Activated gamma-delta T cell treated with anti-CD3 and anti-CD28 coated beads, Interleukin-2, amount 50 U/mL, for 16 hours (primary cell): ENCODE results near the gene MYL11.
"Not testable (repeated sequence)": the region's sequence is repeated elsewhere in the genome, so short reads cannot be mapped to it uniquely, and the experiment has no call there.

Experiments used
- DNase-seq: peaks from one replicate; pipeline ENCODE4 v3.0.0-alpha.2; 2020; ENCODE audit warnings: low read depth

Gene MYL11

DNA sequence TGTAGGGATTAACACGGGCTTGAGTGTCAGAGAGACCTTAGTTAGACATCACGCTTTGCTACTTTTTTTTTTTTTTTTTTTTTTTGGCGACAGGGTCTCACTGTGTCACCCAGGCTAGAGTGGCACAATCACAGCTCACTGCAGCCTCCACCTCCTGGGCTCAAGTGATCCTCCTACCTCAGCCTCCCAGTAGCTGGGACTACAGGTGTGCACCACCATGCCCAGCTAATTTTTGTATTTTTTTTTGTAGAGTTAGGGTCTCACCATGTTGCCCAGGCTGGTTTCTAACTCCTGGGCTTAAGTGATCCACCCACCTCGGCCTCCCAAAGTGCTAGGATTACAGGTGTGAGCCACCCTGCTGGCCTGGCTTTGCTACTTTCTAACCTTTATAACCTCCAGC lies 22.0 kb downstream of the MYL11 start:
- not testable (repeated sequence) for DNase-seq

DNA sequence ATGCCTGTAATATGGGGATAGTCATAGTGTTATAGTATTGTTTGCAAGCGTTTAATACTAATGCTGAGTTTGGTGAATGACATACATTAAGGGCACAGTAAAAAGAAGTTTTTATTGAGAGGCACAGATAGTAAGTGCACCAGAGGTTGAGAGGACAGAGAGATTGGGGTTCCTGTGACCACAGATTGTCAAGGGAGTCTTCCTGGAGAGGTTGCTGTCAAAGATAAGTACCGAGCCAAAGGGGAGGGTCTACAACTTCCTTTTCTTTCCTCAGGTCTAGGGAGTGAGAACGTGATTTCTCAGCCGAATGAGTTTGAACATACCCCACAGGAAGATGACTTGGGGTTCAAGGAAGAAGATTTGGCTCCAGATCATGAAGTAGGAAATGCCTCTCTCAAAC lies 22.5 kb downstream of the MYL11 start:
- DNase-seq = no peak

DNA sequence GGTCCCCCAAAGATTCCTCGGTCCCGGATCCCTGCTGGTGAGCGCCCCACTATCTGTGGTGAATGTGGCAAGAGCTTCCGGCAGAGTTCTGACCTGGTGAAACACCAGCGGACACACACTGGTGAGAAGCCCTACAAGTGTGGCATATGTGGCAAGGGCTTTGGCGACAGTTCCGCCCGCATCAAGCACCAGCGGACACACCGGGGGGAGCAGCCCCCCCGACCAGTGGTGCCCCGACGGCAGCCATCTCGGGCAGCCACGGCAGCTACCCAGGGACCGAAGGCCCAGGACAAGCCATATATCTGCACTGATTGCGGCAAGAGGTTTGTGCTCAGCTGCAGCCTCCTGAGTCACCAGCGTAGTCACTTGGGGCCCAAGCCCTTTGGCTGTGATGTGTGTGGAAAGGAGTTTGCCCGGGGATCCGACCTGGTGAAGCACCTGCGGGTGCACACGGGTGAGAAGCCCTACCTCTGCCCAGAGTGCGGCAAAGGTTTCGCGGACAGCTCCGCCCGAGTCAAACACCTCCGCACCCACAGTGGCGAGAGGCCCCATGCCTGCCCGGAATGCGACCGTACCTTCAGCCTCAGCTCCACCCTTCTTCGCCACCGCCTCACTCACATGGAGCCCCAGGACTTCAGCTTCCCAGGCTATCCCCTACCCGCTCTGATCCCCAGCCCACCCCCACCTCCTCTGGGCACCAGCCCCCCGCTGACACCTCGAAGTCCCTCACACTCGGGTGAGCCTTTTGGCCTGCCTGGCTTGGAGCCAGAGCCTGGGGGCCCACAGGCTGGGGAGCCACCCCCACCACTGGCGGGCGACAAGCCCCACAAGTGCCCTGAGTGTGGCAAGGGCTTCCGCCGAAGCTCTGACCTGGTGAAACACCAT lies 23.4 kb downstream of the MYL11 start:
- DNase-seq = no peak

DNA sequence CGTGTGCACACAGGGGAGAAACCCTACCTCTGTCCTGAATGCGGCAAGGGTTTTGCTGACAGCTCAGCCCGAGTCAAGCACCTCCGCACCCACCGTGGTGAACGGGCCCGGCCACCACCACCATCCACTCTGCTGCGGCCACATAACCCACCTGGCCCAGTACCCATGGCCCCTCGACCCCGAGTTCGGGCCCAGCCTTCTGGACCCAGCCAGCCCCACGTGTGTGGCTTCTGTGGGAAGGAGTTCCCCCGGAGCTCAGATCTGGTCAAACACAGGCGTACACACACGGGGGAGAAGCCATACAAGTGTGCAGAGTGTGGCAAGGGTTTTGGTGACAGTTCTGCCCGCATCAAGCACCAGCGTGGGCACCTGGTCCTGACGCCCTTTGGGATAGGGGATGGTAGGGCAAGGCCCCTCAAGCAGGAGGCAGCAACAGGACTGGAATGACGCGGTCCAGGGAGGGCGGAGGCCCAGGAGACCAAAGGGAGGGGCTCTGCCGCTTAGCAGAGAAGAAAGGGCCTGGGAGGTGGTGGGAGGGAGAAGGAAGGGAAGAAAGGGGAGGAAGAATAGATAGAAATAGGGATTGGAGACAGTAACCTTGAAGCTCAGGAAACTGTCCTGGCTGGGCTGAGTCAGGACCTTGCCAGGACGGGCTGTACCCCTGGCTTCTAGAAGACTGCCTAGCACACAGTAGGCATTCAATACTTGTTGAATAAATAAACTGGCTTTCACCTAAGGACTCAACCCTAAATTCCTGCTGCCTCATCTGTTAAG lies 24.2 kb downstream of the MYL11 start:
- no peak for DNase-seq

DNA sequence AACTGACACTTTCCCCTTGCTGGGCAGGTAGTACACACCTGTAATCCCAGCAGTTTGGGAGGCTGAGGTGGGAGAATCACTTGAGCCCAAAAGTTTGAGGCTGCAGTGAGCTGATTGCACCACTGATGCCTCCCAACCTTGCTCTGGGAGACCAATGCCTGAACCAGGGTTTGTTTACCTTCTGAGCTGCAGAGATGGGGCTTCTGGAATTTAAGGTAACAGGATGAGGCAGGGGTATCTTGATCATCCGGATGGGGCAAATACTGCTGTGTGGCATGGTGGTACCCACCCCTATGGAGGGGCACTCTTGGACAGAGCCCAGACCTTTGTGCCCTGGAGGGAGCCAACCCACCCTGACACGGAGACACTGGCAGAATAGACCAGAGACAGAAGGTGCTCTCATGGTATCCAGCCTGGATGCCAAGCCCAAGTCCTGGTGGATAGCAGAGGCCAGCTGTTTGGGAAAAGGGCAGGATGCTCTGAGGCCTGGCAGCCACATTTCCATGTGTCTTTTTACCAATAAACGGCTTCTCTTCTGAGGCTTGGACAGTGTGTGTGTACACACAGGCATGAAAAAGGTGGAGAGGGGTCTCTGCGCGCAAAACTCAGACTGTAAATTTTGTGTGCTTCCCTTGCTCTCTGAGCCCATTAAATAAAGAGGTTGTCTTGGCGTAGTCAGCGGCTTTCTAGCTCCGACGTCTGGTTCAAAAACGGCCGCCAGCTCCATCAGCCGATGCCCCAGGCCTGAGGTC lies 25.0 kb downstream of the MYL11 start:
- no peak for DNase-seq

DNA sequence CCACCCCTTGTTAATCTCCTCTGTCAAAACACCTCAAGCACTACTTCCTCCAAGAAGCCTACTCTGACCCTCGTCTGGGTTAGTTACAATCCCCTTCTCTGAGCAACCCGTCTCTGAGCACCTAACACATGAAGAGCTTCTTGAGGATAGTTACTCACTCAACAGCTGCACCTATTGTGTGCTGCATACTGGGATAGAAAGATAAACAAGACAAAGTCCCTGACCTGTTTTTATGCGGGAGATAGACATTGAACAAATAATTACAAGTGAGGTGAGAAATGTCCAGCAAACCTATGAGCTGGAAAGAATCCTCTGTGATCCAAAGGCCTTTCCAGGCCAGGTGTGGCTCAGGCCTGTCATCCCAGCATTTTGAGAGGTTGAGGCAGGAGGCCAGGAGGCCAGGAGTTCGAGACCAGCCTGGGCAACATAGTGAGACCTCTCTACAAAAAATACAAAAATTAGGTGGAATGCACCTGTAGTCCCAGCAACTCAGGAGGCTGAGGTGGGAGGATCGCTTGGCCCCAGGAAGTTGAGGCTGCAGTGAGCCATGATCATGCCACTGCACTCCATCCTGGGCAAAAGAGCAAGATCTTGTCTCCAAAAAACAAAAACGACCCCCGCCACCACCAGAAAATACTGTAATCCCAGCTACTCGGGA lies 27.3 kb downstream of the MYL11 start:
- DNase-seq = no peak

DNA sequence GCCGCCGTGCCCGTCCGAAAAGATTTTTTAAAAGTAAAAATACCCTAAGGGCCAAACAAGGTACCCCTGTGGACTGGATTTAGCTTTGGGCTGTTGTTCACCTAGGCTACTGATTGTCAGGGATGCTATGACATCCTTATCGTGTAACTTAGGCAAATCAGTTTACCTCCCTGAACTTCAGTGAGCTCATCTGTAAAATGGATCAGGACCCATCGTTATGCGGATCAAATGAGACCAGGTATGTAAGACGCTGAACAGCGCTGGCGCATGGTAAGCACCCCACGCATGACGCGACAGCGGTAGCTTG lies 32.1 kb downstream of the MYL11 start:
- DNase-seq = no peak

DNA sequence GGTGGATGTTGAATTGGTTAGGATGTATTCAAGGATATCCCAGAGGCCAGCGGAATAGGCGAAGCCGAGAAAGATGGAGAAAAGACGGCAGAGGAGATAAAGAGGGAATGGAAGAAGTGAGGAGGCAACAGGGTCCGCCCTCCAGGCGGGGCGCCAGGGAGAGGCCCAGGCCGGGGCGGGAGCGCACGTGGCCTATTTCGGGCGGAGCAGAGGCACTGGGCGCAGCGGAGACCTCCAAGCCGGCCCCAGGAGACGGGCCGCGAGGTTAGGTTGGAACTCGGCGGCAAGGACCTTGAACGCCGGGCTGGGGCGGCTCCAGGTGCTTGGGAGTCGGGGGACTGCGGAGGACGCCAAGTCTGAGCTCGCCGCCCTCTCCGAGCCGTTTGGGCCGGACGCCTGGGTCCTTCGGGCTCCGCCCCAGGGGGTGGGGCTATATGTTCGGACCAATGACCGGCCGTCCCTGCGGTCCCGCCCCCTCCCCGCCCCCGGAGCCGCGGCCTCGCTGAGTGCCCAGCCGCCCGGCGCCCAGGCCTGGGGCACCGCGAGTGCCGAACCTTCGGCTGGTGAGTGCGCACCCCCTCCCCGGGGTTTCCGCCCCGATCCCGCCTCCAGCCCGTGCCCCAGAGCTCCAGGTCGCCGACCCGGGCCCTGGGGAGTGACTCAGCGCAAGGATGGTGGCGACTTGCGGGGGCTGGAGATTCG lies 32.7 kb downstream of the MYL11 start, which contains the start of gene ZNF771:
Gene ZNF771, plus strand, starts transcription at position 505 of the 702 bp plus-strand sequence. CDS start 448 bp downstream, outside the sequence.
- peak; percentile 88 for DNase-seq

DNA sequence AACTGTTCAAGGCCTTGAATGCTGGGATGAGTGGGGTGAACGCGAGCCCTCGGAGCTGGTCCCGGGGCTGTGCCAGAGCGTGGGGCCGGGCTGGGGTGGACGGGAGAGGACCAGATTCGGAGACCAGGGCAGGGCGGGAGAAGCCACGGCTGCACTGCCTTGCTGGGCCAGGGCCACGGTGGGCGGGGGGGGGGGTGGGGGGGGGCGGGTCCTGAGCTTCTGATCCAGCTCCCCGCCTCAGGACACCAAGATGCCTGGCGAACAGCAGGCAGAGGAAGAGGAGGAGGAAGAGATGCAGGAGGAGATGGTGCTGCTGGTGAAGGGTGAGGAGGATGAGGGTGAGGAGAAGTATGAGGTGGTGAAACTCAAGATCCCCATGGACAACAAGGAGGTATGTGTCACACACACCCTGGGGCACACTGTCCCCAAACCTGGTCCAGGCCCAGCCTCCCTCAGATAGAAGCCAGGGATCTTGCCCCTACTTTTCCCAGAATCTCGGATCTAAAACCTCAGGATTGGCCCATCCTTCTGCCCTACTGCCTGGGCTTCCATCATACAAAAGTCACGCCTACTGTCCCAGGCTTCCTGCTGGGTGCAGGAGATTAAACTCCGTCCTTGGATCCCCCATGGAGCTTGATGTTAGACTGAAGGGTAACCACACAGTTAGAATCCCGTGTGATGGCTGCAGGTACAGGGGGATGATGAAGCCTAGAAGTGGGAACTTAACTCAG lies 33.4 kb downstream of the MYL11 start:
- DNase-seq = no peak

DNA sequence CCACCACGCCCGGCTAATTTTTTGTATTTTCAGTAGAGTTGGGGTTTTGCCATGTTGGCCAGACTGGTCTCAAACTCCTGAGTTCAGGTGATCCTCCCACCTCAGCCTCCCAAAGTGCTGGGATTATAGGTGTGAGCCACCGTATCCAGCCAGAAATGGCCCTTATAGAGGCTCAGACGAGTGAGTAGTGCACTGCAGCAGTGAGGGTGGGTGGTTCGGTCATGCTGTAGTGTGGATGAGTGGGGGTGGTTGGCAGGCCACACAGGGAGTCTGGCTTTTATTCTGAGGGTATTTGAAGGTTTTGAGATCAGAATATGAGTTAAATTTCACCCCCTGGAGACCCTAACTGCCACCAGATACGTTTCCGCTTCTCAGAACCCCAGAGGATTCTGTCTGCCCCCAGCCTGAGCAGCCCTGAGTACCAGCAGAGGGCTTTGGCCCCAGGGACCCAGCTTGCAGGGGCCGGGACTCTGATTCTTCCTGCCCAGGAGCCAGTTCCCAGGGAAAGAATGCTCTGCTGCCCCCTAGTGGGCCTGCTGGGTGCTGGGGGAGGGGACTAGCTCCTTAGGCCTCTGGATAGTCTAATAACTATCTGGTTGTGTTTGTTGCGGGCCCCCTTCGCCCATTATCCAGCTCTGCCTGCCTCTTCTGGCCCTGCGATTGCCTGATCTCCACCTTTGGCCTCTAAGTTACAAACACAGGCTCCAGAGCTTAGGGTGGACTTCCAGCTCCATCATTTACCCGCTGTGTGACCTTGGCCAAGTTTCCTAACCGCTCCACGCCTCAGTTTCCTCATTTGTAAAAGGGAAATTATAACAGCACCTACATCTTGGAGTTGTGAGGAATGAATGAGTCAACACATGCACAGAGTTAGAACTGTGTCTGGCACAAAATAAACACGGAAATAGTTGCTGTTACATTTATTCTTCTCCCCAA lies 34.8 kb downstream of the MYL11 start:
- DNase-seq = peak; percentile 93

DNA sequence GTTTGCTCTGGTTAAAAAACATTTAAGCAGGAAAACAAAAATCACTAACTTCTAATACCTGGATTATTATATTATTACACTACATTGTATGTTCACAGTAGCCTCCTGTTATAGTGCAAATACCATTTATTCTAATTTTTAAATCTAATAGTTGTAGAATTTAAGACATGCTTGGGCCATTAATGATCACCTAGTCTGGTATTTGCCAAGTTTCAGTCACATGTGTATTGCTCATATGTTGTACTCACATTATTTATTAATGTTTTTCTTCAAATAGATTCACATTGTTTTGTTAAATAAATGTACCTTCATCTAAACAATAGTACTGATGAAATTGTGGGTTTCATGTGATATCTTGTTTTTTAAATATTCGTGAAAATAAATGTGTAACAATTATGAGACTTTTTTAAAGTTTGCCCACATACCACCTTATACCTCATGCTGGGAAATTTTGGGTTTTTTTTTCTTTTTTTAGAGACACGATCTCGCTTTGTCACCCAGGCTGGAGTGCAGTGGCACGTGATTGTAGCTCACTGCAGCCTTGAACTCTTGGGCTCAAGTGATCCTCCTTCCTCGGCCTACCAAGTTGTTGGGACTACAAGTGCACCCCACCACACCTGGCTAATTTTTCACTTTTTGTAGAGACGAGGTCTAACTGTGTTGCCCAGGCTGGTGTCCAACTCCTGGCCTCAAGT lies 38.7 kb downstream of the MYL11 start:
- DNase-seq = no peak

DNA sequence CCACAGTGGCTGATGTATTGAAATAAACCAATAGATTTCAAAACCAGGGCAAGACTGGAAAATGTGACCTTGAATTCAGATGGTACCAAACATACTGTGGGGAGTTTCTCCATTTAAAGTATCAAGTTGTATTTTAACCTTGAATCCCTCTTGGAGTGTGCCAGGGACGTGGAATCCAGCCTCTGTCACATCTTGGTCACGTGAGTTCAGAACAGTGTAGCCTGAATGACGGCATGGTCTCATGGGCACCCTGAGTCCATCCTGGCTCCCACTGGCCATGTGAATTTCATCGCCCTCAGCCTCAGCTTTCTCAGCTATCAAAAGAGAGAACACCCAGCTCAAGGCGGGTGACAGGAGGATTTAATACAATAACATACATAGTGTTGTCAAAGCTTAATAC lies 39.6 kb downstream of the MYL11 start:
- DNase-seq = no peak

DNA sequence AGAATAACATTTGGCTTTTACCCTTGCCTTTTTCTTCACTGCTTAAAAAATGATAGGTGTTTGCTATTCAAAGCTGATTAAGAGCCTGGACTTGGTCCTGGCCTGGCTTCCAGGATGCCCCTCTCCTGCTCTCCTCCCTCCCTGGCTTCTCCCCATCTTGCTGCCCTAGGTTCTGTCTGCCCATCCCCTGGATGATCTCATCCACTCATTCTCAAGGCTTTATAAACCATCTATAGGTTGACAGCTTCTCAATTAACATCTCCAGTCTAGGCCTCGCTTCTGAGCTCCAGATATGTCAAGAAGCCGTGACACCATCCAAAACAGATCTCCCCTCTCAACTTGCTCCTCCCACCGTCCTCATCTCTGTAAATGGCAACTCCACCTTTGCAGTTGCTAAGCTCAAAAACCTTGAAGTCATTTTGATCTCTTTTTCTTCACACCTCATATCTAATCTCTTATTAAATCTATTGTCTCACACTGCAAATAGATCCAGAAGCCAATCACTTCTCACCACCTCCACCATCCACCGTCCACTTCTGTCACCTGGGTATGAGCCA lies 41.5 kb downstream of the MYL11 start:
- DNase-seq = no peak

DNA sequence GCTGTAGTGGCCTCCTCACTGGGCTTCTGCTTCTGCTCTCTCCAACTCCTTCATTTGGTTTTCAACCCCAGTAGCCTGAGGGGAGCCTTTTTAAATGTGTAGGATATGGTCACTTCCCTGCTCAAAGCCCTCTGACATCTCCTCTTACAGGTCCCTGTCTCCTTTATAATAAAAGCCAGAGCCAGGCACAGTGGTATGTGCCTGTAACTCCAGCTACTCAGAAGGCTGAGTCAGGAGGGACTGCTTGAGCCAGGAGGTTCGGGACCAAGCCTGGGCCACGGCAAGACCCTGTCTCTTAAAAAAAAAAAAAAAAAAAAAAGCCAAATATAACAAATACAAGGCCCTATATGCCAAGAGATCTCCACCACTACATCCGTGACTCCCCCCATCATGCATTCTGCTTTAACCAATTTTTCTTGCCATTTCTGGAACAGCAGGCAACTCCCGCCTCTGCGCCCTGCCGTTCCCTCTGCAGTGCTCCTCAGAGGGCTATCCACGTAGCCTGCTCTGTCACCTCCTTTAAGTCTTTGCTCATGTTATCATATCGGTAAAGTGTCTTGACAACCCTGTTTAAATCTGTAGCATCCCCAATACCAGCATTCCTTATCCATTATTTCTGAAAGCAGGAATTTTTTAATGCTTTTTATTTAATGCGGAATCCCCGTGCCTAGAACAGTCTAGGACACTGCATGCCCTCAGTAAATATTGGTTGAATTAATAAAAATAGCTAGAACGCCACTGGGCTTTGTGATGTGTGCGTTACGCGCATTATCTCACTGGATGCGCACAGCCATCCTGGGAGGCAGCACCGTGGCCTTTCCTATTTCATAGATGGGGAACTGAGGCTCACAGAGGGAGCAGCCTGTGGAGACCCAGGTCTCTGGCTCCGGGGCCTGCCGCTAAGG lies 42.3 kb downstream of the MYL11 start:
- DNase-seq = no peak

DNA sequence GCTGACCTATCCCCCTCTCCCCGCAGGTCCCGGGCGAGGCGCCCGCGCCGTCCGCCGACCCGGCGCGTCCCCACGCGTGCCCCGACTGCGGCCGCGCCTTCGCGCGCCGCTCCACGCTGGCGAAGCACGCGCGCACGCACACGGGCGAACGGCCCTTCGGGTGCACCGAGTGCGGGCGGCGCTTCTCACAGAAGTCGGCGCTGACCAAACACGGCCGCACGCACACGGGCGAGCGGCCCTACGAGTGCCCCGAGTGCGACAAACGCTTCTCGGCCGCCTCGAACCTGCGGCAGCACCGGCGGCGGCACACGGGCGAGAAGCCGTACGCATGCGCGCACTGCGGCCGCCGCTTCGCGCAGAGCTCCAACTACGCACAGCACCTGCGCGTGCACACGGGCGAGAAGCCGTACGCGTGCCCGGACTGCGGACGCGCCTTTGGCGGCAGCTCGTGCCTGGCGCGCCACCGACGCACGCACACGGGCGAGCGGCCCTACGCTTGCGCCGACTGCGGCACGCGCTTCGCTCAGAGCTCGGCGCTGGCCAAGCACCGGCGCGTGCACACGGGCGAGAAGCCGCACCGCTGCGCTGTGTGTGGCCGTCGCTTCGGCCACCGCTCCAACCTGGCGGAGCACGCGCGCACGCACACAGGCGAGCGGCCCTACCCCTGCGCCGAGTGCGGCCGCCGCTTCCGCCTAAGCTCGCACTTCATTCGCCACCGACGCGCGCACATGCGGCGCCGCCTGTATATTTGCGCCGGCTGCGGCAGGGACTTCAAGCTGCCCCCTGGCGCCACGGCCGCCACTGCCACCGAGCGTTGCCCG lies 43.1 kb downstream of the MYL11 start:
- peak; percentile 71 for DNase-seq

DNA sequence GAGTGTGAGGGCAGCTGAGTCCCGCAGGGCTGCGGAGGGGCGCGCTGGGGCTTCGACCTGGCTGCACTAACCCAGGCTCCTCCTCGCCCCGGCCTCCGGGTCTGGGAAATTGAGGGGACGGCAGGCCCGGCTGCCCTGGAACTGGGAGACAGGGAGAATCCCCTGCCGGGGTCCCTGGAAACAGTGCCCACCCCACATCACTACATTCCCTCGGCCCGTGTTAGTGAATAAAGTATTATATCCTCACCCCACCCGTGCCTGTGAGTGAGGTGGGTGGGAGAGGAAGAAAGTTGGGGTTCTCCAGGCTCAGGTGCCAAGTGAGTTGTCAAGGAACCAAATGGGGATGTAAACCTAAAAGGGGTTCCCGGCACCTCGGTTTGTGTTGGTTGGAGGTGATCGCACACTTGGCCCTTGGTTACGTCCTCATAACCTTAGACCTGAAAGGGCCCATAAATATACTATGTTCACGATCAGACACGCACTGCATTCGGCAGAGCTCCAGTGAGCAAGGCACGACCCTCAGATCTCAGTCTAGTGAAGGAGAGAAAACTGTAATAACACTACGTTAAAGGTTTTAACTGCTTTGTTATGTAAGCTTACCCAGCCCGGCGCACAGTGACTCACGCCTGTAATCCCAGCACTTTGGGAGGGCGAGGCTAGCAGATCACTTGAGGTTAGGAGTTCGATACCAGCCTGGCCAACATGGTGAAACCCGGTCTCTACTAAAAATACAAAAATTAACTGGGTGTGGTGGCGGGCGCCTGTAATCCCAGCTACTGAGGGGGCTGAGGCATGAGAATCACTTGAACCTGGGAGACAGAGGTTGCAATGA lies 44.0 kb downstream of the MYL11 start:
- no peak for DNase-seq
